ENCODE results near the gene PDC. TPM values are rescaled to one million over a fixed set of nuclear protein-coding genes. Genes with fewer than 3 reads are reported as not detected.

PDC gene
- total and polyA plus RNA-seq, 2 experiments from 2014 or later = 0.94 TPM; not detected in 1

DNA sequence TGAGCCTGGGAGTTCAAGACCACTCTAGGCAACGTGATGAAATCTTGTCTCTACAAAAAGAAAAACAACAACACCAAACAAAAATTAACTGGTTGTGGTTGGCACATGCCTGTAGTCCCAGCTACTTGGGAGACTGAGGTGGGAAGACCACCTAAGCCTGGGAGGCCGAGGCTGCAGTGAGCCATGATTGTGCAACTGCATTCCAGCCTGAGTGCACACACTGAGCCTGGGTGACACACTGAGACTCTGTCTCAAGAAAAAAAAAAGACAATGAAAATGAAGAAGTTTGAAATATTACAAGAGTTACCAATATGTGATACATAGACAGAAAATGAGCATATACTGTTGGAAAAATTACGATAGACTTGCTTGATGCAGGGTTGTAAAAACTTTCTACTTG, 31.9 kb downstream of the PDC start:
- Histone ChIP-seq H3K9ac (no peak overlapping the region), H3F3A (ENCODE audit: insufficient read depth) (no peaks in the 10 kb centered on the region), H2AFZ (no peak overlapping the region), H3K4me2 (ENCODE audit: unreplicated experiment) (no peak overlapping the region), H3K36me3 (ENCODE audit: low read depth) (no peaks in the 10 kb centered on the region; the same call in 1 of the 2 replicates), H3K27ac (no peak overlapping the region), H3K27me3 (replicated peaks; ENCODE audit: insufficient read depth) (no peaks in the 10 kb centered on the region), H3K9me2 (ENCODE audit: insufficient read depth) (no peaks in the 10 kb centered on the region), H3K79me2 (ENCODE audit: insufficient read depth) (no peaks in the 10 kb centered on the region), H3K4me1 (ENCODE audit: insufficient read depth) (no peaks in the 10 kb centered on the region), H3K4me3 (no peak overlapping the region), H3K9me3 (ENCODE audit: low read depth) (no peaks in the 10 kb centered on the region), H4K20me1 (ENCODE audit: insufficient read depth) (no peaks in the 10 kb centered on the region)
- in situ Hi-C loops (cut with MboI) = no loop called here
- TF ChIP-seq EZH2 (IDR thresholded peaks at IDR 0.05; ENCODE audit: insufficient read depth, poor library complexity, severe bottlenecking) = no peak
- no peak for TF ChIP-seq EZH2phosphoT487 (IDR thresholded peaks at IDR 0.05; ENCODE audit: insufficient read depth, low read depth)
- WGBS, 2 experiments (ENCODE audit: low coverage in 1 of 2, low lambda C conversion rate in 2 of 2, missing lambda C conversion rate in 2 of 2) = 88 to 91% methylated on average over 3 of the region's 3 CpGs
- DNase-seq = peak; percentile 26

DNA sequence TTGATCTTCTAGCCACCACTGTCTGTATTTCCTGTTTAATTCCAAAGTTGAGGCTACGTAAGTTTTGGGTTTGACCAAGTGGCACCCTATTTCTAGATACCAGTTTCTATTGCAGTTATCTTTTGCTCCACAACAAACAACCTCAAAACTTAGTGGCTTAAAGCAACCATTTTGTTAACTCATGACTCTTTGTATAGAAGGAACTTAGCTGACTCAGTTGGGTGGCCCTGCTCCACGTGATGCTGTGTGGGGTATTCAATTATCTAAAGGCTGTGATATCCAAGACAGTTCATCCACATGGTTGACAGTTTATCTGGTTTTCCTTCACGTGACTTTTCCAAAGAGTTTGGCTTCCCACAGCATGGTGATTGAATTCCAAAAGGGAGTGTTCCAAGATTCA, 34.8 kb downstream of the PDC start:
- H3F3A ChIP-seq (ENCODE audit: insufficient read depth) = no peaks in the 10 kb centered on the region
- no peak for DNase-seq
- WGBS, 2 experiments (ENCODE audit: low coverage in 1 of 2, low lambda C conversion rate in 2 of 2, missing lambda C conversion rate in 2 of 2) = 43% methylated on average over 3 of the region's 3 CpGs
- H3K9me3 ChIP-seq (ENCODE audit: low read depth) = no peaks in the 10 kb centered on the region
- TF ChIP-seq EZH2 (IDR thresholded peaks at IDR 0.05; ENCODE audit: insufficient read depth, poor library complexity, severe bottlenecking) (no peak), EZH2phosphoT487 (IDR thresholded peaks at IDR 0.05; ENCODE audit: insufficient read depth, low read depth) (no peak)
- H3K4me2 ChIP-seq (ENCODE audit: unreplicated experiment) = no peak overlapping the region
- no peaks in the 10 kb centered on the region for H4K20me1 ChIP-seq (ENCODE audit: insufficient read depth)
- H3K36me3 ChIP-seq (ENCODE audit: low read depth) = no peaks in the 10 kb centered on the region; the same call in 1 of the 2 replicates
- in situ Hi-C loops (cut with MboI) = no loop called here
- H3K4me3 ChIP-seq = no peak overlapping the region
- no peaks in the 10 kb centered on the region for H3K4me1 ChIP-seq (ENCODE audit: insufficient read depth)
- H3K27me3 ChIP-seq (replicated peaks; ENCODE audit: insufficient read depth) = no peaks in the 10 kb centered on the region
- no peak overlapping the region for H2AFZ ChIP-seq
- no peaks in the 10 kb centered on the region for H3K9me2 ChIP-seq (ENCODE audit: insufficient read depth)
- no peak overlapping the region for H3K9ac ChIP-seq
- no peak overlapping the region for H3K27ac ChIP-seq
- no peaks in the 10 kb centered on the region for H3K79me2 ChIP-seq (ENCODE audit: insufficient read depth)

DNA sequence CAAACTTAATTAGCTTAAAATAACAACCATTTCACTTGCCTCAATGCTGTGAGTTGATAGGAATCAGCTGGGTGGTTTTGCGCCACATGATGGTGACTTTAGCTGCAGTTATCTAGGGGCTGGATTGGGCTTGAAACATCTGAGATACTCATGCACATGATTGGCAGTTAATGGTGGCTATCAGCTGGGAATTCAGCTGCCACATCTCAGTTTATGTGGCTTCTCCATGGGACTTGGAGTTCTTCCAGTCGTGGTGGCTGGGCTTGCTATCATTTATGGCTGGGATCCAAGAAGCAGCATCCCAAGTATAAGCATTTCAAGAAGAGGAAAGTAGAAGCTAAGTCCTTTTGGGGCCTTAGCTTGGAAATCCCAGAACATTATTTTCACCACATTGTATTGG, 36.4 kb downstream of the PDC start:
- H3F3A ChIP-seq (ENCODE audit: insufficient read depth) = no peaks in the 10 kb centered on the region
- in situ Hi-C loops (cut with MboI) = no loop called here
- no peak for DNase-seq
- no peak overlapping the region for H3K4me3 ChIP-seq
- H3K79me2 ChIP-seq (ENCODE audit: insufficient read depth) = no peaks in the 10 kb centered on the region
- H3K27me3 ChIP-seq (replicated peaks; ENCODE audit: insufficient read depth) = no peaks in the 10 kb centered on the region
- H3K27ac ChIP-seq = no peak overlapping the region
- H3K9me2 ChIP-seq (ENCODE audit: insufficient read depth) = no peaks in the 10 kb centered on the region
- peaks cover 8% of the 10 kb centered on the region for H3K36me3 ChIP-seq (ENCODE audit: low read depth)
- WGBS, 2 experiments (ENCODE audit: low coverage in 1 of 2, low lambda C conversion rate in 2 of 2, missing lambda C conversion rate in 2 of 2) = 69 to 73% methylated on average over 2 of the region's 2 CpGs
- no peak overlapping the region for H3K9ac ChIP-seq
- H4K20me1 ChIP-seq (ENCODE audit: insufficient read depth) = no peaks in the 10 kb centered on the region
- H3K4me2 ChIP-seq (ENCODE audit: unreplicated experiment) = no peak overlapping the region
- H2AFZ ChIP-seq = no peak overlapping the region
- TF ChIP-seq EZH2phosphoT487 (IDR thresholded peaks at IDR 0.05; ENCODE audit: insufficient read depth, low read depth) (no peak), EZH2 (IDR thresholded peaks at IDR 0.05; ENCODE audit: insufficient read depth, poor library complexity, severe bottlenecking) (no peak)
- no peaks in the 10 kb centered on the region for H3K4me1 ChIP-seq (ENCODE audit: insufficient read depth)
- H3K9me3 ChIP-seq (ENCODE audit: low read depth) = no peaks in the 10 kb centered on the region

DNA sequence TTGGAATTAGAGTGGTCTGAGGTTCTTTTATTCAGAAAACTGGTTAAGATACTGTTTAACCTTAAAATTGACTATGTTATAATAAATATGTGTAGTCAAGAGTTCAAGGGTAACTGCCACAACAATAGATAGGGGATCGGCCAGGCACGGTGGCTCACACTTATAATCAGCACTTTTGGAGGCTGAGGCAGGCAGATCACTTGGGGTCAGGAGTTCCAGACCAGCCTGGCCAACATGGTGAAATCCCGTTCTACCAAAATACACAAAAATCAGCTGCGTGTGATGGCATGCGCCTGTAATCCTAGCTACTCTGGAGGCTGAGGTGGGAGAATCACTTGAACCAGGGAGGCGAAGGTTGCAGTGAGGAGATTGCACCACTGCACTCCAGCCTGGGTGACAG, 39.5 kb downstream of the PDC start:
- Histone ChIP-seq H3K27ac (no peak overlapping the region), H3K27me3 (replicated peaks; ENCODE audit: insufficient read depth) (no peaks in the 10 kb centered on the region), H2AFZ (no peak overlapping the region), H3K36me3 (ENCODE audit: low read depth) (peaks cover 26% of the 10 kb centered on the region), H4K20me1 (ENCODE audit: insufficient read depth) (no peaks in the 10 kb centered on the region), H3K4me1 (ENCODE audit: insufficient read depth) (no peaks in the 10 kb centered on the region), H3K9me3 (ENCODE audit: low read depth) (no peaks in the 10 kb centered on the region), H3F3A (ENCODE audit: insufficient read depth) (no peaks in the 10 kb centered on the region), H3K9ac (no peak overlapping the region), H3K4me3 (no peak overlapping the region), H3K4me2 (ENCODE audit: unreplicated experiment) (no peak overlapping the region), H3K79me2 (ENCODE audit: insufficient read depth) (no peaks in the 10 kb centered on the region), H3K9me2 (ENCODE audit: insufficient read depth) (no peaks in the 10 kb centered on the region)
- no peak for DNase-seq
- 77 to 82% methylated on average over 6 of the region's 6 CpGs for WGBS, 2 experiments (ENCODE audit: low coverage in 1 of 2, low lambda C conversion rate in 2 of 2, missing lambda C conversion rate in 2 of 2)
- TF ChIP-seq EZH2 (IDR thresholded peaks at IDR 0.05; ENCODE audit: insufficient read depth, poor library complexity, severe bottlenecking) (no peak), EZH2phosphoT487 (IDR thresholded peaks at IDR 0.05; ENCODE audit: insufficient read depth, low read depth) (no peak)
- in situ Hi-C loops (cut with MboI) = no loop called here

DNA sequence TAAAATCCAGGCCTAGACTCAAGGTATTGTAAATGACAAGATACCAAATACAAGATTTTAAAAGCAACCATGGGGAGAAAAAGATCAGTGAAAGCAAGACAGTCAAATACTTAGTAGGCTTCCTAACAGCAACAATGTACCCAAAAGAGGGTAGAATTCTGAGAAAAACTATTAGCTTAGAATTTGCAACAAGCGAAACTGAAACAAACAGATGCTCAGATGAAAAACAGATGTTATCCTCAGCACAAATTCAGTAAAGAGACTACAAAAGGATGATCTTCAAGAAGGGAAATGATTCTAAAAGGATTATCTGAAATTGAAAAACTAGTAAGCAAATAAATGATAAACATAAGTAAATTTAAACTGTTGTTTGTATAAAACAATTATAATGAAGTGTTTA, 40.0 kb downstream of the PDC start:
- DNase-seq = peak; percentile 9
- Histone ChIP-seq H3K4me2 (ENCODE audit: unreplicated experiment) (no peak overlapping the region), H3K27me3 (replicated peaks; ENCODE audit: insufficient read depth) (no peaks in the 10 kb centered on the region), H3K4me1 (ENCODE audit: insufficient read depth) (no peaks in the 10 kb centered on the region), H3K36me3 (ENCODE audit: low read depth) (peaks cover 26% of the 10 kb centered on the region), H3K27ac (no peak overlapping the region), H3K9me2 (ENCODE audit: insufficient read depth) (no peaks in the 10 kb centered on the region), H4K20me1 (ENCODE audit: insufficient read depth) (no peaks in the 10 kb centered on the region), H3K9ac (no peak overlapping the region), H2AFZ (no peak overlapping the region), H3K79me2 (ENCODE audit: insufficient read depth) (no peaks in the 10 kb centered on the region), H3K9me3 (ENCODE audit: low read depth) (no peaks in the 10 kb centered on the region), H3K4me3 (no peak overlapping the region), H3F3A (ENCODE audit: insufficient read depth) (no peaks in the 10 kb centered on the region)
- in situ Hi-C loops (cut with MboI) = no loop called here
- TF ChIP-seq EZH2phosphoT487 (IDR thresholded peaks at IDR 0.05; ENCODE audit: insufficient read depth, low read depth) = no peak
- TF ChIP-seq EZH2 (IDR thresholded peaks at IDR 0.05; ENCODE audit: insufficient read depth, poor library complexity, severe bottlenecking) = no peak
- WGBS, 2 experiments (ENCODE audit: low coverage in 1 of 2, low lambda C conversion rate in 2 of 2, missing lambda C conversion rate in 2 of 2) = 56 to 59% methylated on average over 1 of the region's 1 CpG
